ENCODE data around the gene RAD23B. TPM values are rescaled to one million over a fixed set of nuclear protein-coding genes. Genes with fewer than 3 reads are reported as not detected.

RAD23B gene
- total RNA-seq, 1 donor from 2014 or later: 165 TPM

GRCh38 chr9:107266624-107267368 is 16.3 kb upstream of the RAD23B start:
- no peak for DNase-seq (ENCODE audit: low spot score)

GRCh38 chr9:107268560-107268959 is 14.5 kb upstream of the RAD23B start:
- no peak for DNase-seq (ENCODE audit: low spot score)

- no peak for DNase-seq (ENCODE audit: low spot score)
These were observed 13.8 kb upstream of the RAD23B start for GRCh38 chr9:107269254-107269653.

DNA sequence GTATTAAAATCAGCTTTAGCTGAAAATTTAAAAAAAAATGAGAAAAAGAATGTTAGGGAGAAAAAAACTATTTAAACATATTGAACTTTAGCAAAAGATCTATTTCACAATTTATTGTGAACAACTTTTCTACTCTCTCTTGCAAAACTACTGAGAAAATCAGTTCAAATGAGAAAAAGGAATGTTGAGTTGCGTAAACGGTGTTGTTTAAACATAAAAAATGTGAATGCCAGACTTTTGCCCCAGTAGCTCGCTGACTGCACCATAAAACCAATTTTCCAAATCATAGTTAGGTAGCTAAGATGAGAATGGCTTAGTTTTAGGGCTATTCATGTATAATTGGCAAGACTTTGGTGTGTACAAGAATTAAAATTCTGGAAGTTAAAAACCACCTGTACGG is 13.4 kb upstream of the RAD23B start:
- no peak for DNase-seq (ENCODE audit: low spot score)

DNA sequence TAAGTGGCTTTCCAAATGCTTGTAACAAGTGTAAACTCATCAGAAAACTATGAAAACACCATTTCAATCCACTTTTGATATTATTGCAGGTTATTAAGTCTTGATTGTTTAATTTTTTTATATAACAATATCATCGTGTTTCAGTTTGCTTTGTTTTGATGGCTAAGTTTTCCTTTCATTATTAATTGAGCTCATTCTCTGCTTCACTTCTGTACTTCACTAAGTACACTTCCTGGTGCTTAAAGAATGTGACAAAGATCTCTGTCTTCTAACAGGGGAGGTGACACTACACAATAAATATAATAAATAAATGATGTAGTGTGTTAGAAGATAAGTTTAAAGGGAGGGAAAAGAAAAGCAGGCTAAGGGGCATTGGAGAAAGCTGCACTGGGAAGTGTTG is 13.0 kb upstream of the RAD23B start:
- no peak for DNase-seq (ENCODE audit: low spot score)

- DNase-seq (ENCODE audit: low spot score): no peak
These were observed 12.5 kb upstream of the RAD23B start for GRCh38 chr9:107270580-107270979.

- DNase-seq (ENCODE audit: low spot score): no peak
These were observed 9.4 kb upstream of the RAD23B start for GRCh38 chr9:107273634-107274033.

- no peak for DNase-seq (ENCODE audit: low spot score)
These were observed 9.0 kb upstream of the RAD23B start for GRCh38 chr9:107274096-107274495.

DNA sequence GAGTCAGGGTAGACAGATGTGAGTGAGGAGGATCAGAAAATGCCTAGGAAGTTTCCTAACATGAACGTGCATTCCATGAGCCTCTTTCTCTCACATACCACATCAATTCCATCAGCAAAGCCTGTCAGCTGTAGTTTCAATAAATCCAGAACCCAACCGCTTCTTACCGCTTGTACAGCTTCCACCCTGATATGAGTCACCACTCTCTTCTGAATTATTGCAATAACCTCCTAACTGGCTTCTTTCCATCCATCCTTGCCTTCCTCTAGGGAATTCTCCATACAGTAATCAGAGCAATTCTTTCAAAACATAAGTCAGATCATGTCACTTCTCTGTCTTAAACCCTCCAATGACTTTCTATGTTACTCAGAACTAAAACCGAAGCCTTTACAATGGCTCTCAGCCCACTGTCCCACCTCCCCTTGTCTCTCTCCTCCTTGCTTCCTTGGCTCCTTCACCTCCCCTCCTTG is 8.1 kb upstream of the RAD23B start:
- no peak for DNase-seq (ENCODE audit: low spot score)

DNA sequence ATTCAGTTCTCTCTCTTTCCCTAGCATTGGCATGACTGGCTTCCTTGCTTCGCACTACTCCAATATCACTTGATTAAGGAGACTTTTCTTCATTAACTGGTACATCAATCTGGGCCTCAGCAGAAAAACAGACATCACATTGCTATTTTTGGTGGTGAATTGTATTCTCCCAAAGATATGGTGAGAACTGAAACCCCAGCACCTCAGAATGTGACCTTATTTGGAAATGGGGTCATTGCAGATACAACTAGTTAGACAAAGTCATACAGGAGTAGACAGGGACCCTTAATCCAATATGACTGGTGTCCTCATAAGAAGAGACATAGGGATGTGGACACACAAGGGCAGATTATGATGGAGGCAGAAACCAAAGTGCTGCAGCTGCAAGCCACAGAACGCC is 7.5 kb upstream of the RAD23B start:
- no peak for DNase-seq (ENCODE audit: low spot score)

GRCh38 chr9:107276966-107277710 is 5.9 kb upstream of the RAD23B start:
- no peak for DNase-seq (ENCODE audit: low spot score)

DNA sequence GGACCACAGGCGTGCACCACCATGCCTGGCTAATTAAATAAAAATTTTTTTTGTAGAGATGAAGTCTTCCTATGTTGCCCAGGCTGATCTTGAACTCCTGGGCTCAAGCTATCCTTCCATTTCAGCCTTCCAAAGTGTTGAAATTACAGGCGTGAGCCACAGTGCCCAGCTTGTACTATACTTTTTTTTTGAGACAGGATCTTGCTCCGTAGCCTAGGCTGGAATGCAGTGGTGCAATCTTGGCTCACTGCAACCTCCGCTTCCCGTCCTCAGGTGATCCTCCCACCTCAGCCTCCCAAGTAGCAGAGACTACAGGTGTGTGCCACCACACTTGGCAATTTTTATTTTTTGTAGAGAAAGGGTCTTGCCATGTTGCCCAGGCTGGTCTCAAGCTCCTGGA is 5.3 kb upstream of the RAD23B start:
- DNase-seq (ENCODE audit: low spot score): no peak

DNA sequence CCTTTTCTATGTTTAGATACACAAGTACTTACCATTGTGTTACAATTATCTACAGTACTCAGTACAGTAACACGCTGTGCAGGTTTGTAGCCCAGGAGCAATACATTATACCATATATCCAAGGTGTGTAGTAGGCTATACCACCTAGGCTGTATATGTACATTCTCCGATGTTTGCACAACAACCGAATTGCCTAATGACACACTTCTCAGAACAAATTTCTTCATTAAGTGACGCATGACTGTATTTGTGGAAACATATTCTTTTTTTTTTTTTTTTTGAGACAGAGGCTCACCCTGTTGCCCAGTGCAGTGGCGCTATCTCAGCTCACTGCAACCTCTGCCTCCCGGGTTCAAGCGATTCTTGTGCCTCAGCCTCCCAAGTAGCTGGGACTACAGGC is 4.0 kb upstream of the RAD23B start:
- no peak for DNase-seq (ENCODE audit: low spot score)

GRCh38 chr9:107280543-107280942 is 2.5 kb upstream of the RAD23B start:
- no peak for DNase-seq (ENCODE audit: low spot score)

- no peak for DNase-seq (ENCODE audit: low spot score)
These were observed 1.9 kb upstream of the RAD23B start for GRCh38 chr9:107281184-107281583.

- no peak for DNase-seq (ENCODE audit: low spot score)
These were observed 984 bp upstream of the RAD23B start for GRCh38 chr9:107281922-107282667.

- peak; percentile 90 for DNase-seq (ENCODE audit: low spot score)
These were observed 841 bp downstream of the RAD23B start for GRCh38 chr9:107283623-107284616.

DNA sequence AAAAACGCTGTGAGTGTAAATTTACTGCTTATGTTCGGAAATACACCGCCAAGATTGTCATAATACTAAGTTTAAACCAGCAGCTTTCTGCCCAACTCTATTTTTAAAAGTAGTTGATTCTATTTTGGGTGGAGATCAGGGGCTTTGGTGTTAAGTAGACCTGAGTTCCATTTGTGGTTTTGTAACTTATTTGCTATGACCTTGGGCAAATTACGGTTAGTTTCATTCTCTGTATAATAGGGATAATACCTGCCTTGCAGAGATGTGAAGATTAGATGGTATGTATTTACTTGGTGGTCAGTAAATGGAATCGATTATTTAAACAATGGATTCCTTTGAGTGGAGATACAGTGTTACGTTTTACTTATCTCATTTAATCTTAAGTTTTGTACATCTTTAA is 1.6 kb downstream of the RAD23B start:
- no peak for DNase-seq (ENCODE audit: low spot score)

GRCh38 chr9:107285286-107285685 is 2.2 kb downstream of the RAD23B start:
- no peak for DNase-seq (ENCODE audit: low spot score)

DNA sequence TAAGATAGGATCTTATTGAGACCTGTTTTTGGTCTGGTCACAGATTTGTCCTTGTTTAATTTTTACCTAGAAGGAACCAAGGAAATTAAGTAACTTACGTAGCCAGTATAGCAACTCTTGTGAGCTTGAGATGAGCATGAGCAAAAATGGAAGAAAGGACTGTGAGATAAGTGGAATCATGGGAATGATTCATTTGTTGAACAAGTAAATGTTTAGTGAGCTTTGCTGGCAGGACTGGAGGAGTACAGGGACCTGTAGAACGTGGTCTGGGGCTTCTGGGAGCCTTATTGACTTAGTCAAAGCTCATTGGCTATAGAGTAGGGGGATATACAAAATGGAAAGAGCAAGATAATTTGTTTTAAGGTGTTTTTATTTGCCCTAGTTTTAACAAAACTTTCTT is 3.0 kb downstream of the RAD23B start:
- DNase-seq (ENCODE audit: low spot score): no peak

DNA sequence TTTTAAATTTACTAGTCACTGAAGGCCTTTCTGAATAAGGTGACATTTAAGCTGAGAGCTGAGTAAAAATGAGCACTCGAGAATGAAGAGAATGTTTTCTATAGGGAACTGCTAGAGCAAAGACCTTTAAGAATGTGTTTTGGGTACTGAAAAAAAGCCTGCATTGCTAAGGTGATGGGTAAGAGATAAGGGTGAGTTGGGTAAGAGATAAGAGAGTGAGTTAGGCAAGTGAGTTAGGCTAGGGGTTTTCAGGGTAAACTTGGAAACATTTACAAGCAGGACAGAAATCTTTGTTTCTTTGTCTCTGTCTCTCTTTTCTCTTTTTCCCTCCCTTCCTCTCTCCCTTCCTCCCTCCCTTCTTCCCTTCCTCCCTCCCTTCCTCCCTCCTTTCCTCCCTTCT is 5.6 kb downstream of the RAD23B start:
- DNase-seq (ENCODE audit: low spot score): no peak
